DND-41 (cell line): ENCODE data around the gene PCNT.

Experiments
- ATAC-seq: fragments of 200-7000 bp; cut with Tn5 transposase; 3 replicates; pipeline ENCODE4 v1.9.1; 2021; ENCODE audit warnings: low read depth; ENCODE audit not compliant: insufficient read depth
- DNase-seq: peaks from one replicate; pipeline ENCODE4 v3.0.0-alpha.2; 2020
- H2AFZ ChIP-seq: 2 replicates; pipeline ENCODE4 v1.6.0; 2012; ENCODE audit warnings: low read depth, low read length
- H3K27ac ChIP-seq: 2 replicates; pipeline ENCODE4 v1.5.1; 2012; ENCODE audit warnings: low read length, inconsistent platforms
- H3K27me3 ChIP-seq: fragments of 200-600 bp; sonication (generic); 2 replicates; pipeline ENCODE4 v1.6.0; 2012; ENCODE audit warnings: low read length, mild to moderate bottlenecking, inconsistent platforms; ENCODE audit not compliant: insufficient read depth, poor library complexity
- H3K36me3 ChIP-seq: 2 replicates; pipeline ENCODE4 v1.5.1; 2012; ENCODE audit warnings: low read length, inconsistent platforms; ENCODE audit not compliant: insufficient read depth
- H3K4me1 ChIP-seq: 2 replicates; pipeline ENCODE4 v1.5.1; 2012; ENCODE audit warnings: mild to moderate bottlenecking, low read length; ENCODE audit not compliant: insufficient read depth
- H3K4me2 ChIP-seq: 2 replicates; pipeline ENCODE4 v1.6.0; 2012; ENCODE audit warnings: mild to moderate bottlenecking, moderate library complexity, low read length, inconsistent platforms; ENCODE audit not compliant: insufficient read depth
- H3K4me3 ChIP-seq, 2 experiments: fragments of 200-600 bp in 1 of 2; shearing (Covaris generic) in 1 of 2; 2 replicates each; pipeline ENCODE4 v1.5.1; 2012 to 2016; ENCODE audit warnings: inconsistent platforms in 2 of 2, low read length in 2 of 2, mild to moderate bottlenecking in 2 of 2, low read depth in 1 of 2, moderate library complexity in 1 of 2
- H3K79me2 ChIP-seq: 2 replicates; pipeline ENCODE4 v1.6.0; 2012; ENCODE audit warnings: low read length, inconsistent platforms; ENCODE audit not compliant: insufficient read depth
- H3K9ac ChIP-seq: 2 replicates; pipeline ENCODE4 v1.6.0; 2012; ENCODE audit warnings: low read depth, mild to moderate bottlenecking, inconsistent platforms, low read length, moderate library complexity
- H3K9me3 ChIP-seq: 2 replicates; pipeline ENCODE4 v1.5.1; 2012; ENCODE audit warnings: low read length, moderate library complexity, mild to moderate bottlenecking, inconsistent platforms; ENCODE audit not compliant: insufficient read depth, severe bottlenecking
- H4K20me1 ChIP-seq: 2 replicates; pipeline ENCODE4 v1.6.0; 2012; ENCODE audit warnings: low read length; ENCODE audit not compliant: insufficient read depth
- CTCF ChIP-seq: IDR thresholded peaks from 2 replicates; pipeline ENCODE4 v1.5.1; 2012; ENCODE audit warnings: borderline replicate concordance, low read length, moderate library complexity, mild to moderate bottlenecking; ENCODE audit not compliant: poor library complexity, severe bottlenecking; ENCODE audit errors: extremely low read depth
- EZH2 ChIP-seq: IDR thresholded peaks from 3 replicates; pipeline ENCODE4 v1.6.1; 2012; ENCODE audit warnings: borderline replicate concordance, low read depth, mild to moderate bottlenecking, moderate library complexity, low read length, inconsistent platforms; ENCODE audit not compliant: severe bottlenecking

PCNT gene

GRCh38 chr21:46436621-46437020 is 112.7 kb downstream of the PCNT start:
- H3K79me2 ChIP-seq, result no peaks in the 10 kb centered on the region; the same call in 1 of the 2 replicates
- H3K27ac ChIP-seq, result no peak overlapping the region
- no peak overlapping the region for H2AFZ ChIP-seq
- peaks cover 89% of the 10 kb centered on the region for H3K36me3 ChIP-seq
- H4K20me1 ChIP-seq, result peaks cover 6% of the 10 kb centered on the region; the same call in 1 of the 2 replicates
- no peaks in the 10 kb centered on the region for H3K9me3 ChIP-seq
- H3K4me1 ChIP-seq, result no peaks in the 10 kb centered on the region
- TF ChIP-seq CTCF, result no peak
- no peak for TF ChIP-seq EZH2
- no peak overlapping the region for H3K4me2 ChIP-seq
- no peak overlapping the region for H3K4me3 ChIP-seq
- ATAC-seq (no peak), DNase-seq (no peak)
- no peaks in the 10 kb centered on the region for H3K27me3 ChIP-seq
- H3K9ac ChIP-seq, result no peak overlapping the region

GRCh38 chr21:46437096-46437498 is 113.1 kb downstream of the PCNT start:
- no peak for ATAC-seq
- no peak overlapping the region for H3K4me2 ChIP-seq
- H3K9me3 ChIP-seq, result no peaks in the 10 kb centered on the region
- DNase-seq, result no peak
- peaks cover 6% of the 10 kb centered on the region; the same call in 1 of the 2 replicates for H4K20me1 ChIP-seq
- no peaks in the 10 kb centered on the region for H3K4me1 ChIP-seq
- H2AFZ ChIP-seq, result no peak overlapping the region
- no peak overlapping the region for H3K27ac ChIP-seq
- H3K79me2 ChIP-seq, result no peaks in the 10 kb centered on the region; the same call in 1 of the 2 replicates
- no peak overlapping the region for H3K4me3 ChIP-seq
- H3K36me3 ChIP-seq, result peaks cover 89% of the 10 kb centered on the region
- no peaks in the 10 kb centered on the region for H3K27me3 ChIP-seq
- no peak overlapping the region for H3K9ac ChIP-seq
- TF ChIP-seq EZH2 (no peak), CTCF (no peak)

GRCh38 chr21:46437511-46437910 is 113.6 kb downstream of the PCNT start:
- no peaks in the 10 kb centered on the region; the same call in 1 of the 2 replicates for H3K79me2 ChIP-seq

More at GRCh38 chr21:46437511-46437910, 113.6 kb downstream of the PCNT start:
- Histone ChIP-seq H3K4me2 (no peak overlapping the region), H3K27me3 (no peaks in the 10 kb centered on the region), H3K4me1 (no peaks in the 10 kb centered on the region), H3K9ac (no peak overlapping the region), H3K27ac (no peak overlapping the region), H3K4me3 (no peak overlapping the region), H3K9me3 (no peaks in the 10 kb centered on the region), H2AFZ (no peak overlapping the region), H4K20me1 (peaks cover 6% of the 10 kb centered on the region; the same call in 1 of the 2 replicates), H3K36me3 (peaks cover 89% of the 10 kb centered on the region)
- DNase-seq, result no peak
- ATAC-seq, result no peak
- no peak for TF ChIP-seq CTCF
- no peak for TF ChIP-seq EZH2
